ENCODE measurements around the gene TMEM205.
"Not testable (repeated sequence)": the region's sequence is repeated elsewhere in the genome, so short reads cannot be mapped to it uniquely, and the experiment has no call there.

TMEM205 gene

GRCh38 chr19:11373166-11373884, 27.3 kb upstream of the TMEM205 start:
- peak; percentile 22 for DNase-seq

DNA sequence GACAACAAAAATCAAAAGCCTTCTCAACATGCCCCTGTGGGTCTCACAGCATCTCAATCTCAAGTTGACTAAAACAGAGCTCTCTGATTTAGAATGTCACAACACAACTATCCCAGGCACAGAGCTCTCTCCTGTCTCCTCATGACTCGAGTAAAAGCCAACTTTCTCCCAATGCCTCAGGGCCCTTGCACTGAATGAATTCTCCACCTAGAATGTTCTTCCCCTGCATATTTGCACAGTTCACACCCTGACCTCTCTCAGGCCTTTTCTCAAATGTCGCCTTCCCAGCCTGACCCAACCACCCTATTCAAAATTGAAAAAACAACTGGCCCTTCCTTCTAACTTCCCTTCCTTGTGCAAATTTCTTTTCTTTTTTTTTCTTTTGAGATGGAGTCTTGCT, 24.7 kb upstream of the TMEM205 start:
- no peak for DNase-seq

GRCh38 chr19:11367528-11367927, 21.5 kb upstream of the TMEM205 start:
- DNase-seq = no peak

DNA sequence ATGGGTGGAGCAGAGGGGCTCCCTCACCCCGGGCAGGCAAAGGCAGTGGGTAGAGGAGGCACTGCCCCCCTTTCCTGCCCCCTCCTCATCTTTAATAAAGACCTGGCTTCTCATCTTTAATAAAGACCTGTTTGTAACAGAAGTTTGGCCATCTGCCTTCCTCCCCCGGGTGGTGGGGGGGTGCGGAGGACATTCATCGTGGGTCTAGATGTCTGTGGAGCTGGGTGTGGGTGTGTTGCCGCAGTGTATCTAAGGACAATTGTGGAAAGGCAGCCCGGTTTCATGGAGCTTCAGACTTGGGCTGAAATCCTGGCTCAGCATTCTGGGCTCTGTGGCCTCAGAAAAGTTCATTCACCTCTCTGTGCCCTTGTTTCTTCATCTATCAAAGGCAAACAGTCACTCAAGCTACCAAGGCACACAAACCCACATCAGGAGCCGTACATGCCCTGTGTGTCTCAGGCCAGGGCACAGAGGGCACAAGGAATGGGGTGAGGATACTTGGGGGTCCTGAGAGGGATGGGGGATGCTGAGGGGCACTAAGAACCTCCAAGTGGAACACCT, 19.6 kb upstream of the TMEM205 start:
- DNase-seq = no peak

- no peak for DNase-seq
Measured at GRCh38 chr19:11364935-11365334, 18.9 kb upstream of the TMEM205 start.

DNA sequence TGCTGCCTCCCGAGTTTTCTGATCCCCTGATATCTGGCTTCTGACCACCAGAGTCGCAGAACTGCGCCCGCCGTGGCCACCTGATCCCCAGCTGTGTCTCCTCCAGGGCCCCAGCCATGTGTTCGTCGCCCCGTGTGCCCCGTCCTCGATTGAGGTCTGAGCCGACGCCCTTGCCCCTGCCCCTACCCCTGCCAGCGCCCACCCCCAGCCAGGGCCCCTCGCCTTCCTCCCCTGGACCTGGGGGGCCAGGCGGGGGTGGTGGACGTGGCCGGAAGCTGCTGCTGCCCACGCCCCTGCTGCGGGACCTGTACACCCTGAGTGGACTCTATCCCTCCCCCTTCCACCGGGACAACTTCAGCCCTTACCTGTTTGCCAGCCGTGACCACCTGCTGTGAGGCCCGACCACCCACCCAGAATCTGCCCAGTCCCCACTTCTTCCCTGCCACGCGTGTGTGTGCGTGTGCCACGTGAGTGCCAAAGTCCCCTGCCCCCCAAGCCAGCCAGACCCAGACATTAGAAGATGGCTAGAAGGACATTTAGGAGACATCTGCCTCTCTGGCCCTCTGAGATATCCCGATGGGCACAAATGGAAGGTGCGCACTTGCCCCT, 18.3 kb upstream of the TMEM205 start:
- DNase-seq = no peak

DNA sequence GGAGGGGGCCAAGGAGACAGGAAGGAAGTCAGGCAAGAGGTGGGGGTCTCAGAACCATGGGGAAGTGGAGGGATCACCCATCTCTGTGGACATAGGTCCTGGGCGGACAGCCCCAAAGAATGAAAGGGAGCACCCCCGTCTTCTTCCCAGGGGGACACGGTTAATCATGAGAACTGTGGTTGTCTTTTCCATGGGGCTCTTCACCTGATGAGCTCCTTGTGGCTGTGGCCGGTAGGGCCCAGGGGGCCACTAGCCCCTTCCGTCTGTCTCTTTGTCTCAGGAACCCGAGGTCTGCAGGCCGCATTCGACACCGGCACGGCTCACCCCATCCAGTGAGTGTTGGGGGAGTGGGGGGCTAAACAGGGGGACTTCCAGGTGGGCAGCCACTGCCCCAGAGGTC, 17.8 kb upstream of the TMEM205 start:
- no peak for DNase-seq

DNA sequence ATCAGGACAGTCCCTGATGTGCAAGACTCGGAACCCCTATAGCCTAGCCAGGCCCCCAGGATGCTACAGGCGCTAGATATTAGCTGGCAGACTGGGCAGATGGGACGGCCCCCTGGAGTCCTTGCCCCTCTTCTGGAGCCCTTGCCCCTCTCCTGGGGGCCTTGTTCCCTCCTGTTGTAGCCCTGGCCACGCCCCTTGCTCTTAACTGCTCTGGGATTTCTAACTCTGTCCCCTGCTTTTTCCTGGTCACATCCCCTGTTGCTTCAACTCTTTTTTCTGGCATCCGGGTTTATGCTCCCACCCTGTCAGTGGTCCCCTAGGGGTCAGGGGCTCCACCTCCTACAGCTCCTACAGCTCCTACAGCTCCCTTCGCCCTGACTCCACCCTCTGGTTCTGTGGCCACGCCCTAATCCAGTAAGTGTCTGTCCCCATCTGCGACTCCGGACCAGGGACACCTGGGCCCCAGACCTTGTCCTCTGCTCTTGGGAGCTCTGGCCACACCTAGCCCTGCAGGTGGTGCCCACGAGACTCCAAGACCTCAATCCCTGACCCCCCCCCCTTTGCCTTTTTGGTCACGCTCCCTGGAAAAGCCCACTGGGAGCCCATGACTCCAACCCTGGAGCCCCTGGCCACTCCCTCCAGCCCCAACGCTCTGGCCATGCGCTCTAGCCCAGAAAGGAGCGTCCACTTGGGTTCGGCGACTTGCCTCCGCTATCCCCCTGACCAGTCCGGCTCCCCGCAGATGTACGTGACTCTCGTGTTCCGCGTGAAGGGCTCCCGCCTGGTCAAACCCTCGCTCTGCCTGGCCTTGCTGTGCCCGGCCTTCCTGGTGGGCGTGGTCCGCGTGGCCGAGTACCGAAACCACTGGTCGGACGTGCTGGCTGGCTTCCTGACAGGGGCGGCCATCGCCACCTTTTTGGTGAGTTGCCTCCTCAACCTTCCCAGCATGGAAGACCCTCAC, 16.0 kb upstream of the TMEM205 start:
- no peak for DNase-seq

DNA sequence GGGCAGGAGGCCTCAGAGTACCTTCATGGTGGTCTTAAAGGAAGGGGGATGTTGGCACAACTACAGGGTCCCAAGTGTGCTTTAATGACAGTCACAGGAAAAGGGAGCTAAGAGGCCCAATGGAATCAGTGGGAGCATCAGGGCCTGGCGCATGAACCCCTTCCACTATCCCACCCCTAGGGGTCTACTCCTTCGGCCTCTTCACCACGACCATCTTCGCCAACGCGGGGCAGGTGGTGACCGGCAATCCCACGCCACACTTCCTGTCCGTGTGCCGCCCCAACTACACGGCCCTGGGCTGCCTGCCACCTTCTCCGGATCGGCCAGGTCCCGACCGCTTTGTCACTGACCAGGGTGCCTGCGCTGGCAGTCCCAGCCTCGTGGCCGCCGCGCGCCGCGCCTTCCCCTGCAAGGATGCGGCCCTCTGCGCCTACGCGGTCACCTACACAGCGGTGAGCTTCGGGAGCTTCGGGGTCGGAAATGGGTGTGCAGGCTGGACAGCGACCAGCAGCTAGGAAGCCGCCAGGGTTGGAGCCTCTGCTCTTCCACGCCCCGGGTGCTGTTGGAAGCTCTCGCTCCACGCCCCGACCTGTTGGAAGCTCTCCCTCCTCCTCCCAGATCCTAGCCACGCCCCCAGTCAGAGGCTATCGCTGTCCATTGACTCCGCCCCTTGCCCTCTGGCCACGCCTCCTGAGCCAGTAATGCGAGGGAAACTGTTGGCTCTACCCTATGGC, 15.1 kb upstream of the TMEM205 start:
- DNase-seq = no peak

DNA sequence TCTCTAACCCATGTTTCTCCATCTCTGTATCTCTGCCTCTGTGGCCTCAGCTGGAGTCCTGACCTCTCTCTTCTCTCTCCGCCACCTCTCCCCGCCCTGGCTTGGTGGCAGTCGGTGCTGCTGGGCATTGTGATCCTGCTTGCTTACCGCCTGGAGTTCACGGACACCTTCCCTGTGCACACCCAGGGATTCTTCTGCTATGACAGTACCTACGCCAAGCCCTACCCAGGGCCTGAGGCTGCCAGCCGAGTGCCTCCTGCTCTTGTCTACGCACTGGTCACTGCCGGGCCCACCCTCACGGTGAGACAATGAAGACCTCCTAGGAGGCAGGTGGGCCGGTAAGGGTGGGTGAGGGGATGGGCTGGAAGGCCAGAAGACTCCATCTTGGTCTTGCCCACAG, 13.4 kb upstream of the TMEM205 start:
- no peak for DNase-seq

- no peak for DNase-seq
Measured at GRCh38 chr19:11356676-11357550, 10.8 kb upstream of the TMEM205 start.

DNA sequence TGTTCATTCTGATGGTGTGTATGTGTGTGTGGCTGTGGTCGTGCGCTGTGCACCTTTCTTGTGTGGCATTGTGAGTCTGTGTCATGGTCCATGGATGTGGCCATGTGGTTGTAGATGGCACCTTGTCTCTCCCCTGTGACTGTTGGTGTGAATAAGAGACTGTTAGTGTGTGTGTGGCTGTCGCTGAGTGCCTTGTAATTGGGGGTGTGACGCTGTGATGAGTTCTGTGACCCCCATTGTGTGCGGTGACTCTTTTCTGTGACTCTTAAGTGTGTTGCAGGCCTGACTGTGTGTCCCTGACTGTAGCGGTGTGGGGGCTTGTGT, 10.0 kb upstream of the TMEM205 start:
- no peak for DNase-seq

DNA sequence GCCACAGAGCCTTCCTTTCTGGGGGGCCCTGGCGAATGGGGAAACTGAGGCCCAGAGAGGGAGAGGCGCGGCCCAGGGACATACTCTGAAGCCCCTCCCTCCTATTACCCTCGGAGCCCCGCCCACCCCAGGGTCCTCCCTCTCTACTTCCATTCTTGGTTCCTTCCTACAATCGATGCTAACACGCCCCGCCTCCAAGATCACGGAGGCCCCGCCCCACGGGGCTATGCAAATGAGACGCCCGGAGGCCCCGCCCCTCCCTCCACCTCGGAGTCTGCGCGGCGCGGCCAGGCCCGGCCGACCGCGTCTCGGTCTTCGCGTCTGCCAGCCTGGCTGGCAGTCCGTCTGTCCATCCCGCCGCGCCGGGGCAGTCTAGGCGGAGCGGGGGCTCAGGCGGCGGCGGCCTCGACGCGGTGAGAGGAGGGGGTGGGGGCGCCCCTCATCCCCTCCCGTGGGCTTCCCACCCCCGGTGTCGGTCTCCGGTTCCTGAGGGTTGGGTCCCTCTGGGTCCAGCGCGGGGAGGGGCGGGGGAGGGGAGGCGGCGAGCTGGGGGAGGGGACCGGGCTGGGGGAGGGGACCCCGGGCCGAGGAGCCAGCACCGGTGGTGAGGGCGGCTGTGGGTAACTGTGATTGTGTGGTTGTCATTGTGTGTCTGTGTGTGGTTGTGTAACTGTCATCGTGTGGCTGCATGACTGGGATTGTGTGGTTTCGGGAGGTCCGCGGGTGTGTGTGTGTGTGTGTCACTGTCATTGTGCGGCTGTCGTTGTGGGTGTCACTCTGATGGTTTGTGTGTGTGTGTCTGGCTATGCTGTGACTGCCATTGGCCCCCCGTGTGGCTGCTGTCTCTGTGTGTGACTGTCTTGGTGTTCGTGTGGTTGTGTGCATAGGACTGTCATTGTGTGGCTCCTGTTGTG, 9.3 kb upstream of the TMEM205 start, which contains the start of gene PLPPR2:
TSS of gene PLPPR2 (plus strand) at position 273 of the 914 bp plus-strand sequence. CDS start 2,242 bp downstream, outside the sequence.
- DNase-seq = peak; percentile 90

- not testable (repeated sequence) for DNase-seq
Measured at GRCh38 chr19:11354102-11354501, 8.0 kb upstream of the TMEM205 start.

DNA sequence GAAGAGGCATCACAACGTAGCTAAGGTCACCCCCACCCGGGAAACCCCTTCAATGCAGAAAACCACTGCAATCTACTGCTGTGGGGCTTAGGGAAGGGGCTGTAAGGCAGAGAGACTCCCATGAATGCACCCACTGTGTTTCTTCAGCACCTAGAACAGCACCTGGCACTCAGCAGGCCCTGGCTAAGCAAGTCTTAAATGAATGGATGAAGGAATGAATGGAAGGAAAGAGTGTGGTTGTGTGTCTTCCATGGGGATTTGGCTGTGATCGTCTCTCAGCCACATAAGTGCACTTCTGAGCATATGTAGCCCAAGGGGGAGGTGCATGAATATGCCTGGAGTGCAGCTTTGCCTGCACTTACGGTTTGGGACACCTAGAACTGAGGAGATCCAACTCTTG, 3.1 kb upstream of the TMEM205 start:
- no peak for DNase-seq

DNA sequence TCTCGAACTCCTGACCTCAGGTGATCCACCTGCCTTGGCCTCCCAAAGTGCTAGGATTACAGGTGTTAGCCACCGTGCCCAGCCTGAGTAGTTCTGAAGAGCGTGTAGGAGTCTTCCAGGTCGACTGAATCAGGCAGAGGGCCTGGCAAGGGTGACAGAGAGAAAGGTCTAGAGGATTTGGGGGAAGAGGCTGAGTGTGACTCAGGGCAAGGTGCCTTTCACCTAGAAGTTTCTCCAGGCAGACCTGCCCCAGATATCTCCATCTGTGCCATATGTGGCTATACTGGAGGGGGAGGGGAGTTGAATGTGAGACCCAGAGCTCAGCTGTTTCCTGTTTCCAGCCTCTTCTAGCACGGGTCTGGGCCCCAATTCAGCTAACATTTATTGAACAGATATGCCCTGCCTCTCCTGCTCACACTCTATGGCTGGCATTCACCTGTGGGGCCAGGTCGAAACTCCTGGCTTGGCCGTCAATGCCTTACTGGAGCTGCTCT, 1.5 kb upstream of the TMEM205 start:
- no peak for DNase-seq

DNA sequence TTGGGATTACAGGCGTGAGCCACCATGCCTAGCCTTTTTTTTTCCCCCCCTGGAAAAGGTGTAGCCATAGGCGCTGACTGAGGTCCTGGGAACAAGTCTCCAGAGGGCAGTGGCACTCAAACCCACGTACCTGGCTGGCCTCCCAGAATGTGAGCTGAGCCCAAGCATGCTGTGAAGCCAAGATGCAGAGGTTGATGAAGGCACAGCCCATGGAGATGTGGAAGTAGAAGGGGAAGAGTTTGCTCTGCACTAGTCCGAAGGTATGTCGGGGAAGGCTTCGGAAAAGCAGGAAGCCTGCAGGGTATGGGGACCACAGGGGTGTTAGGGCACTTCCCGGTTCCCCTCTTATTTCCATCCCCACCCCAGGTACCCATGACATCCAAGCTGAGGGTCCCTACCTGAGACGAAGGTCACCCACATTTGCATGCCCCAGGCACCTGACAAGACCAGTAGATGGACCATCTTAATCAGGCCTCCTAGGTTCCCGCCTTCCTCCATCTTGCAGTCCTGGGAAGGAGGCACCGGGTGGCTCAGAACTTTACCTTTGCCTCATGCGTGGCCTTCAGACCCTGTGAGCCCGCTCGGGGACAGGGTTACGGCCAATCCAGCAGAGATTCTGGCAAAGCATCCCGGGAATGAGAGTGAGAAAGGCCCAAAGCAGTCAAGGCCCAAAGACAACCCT, 805 bp downstream of the TMEM205 start:
- no peak for DNase-seq

GRCh38 chr19:11342429-11342828, 3.6 kb downstream of the TMEM205 start:
- no peak for DNase-seq

DNA sequence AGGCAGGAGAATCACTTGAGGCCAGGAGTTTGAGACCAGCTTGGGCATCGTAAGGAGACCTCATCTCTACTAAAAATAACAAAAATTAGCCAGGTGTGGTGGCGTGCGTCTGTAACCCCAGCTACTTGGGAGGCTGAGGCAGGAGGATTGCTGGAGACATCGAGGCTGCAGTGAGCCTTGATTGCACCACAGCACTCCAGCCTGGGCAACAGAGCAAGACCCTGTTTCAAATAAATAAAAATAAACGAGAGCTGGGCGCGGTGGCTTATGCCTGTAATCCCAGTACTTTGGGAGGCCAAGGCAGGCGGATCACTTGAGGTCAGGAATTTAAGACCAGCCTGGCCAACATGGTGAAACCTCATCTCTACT, 6.0 kb downstream of the TMEM205 start:
- not testable (repeated sequence) for DNase-seq
